WTC11 (cell line): ENCODE measurements around the gene C2CD5. TPM values are rescaled to one million over a fixed set of nuclear protein-coding genes. Genes with fewer than 3 reads are reported as not detected.

ENCODE experiments used
- ATAC-seq: fragments of 200-7000 bp; cut with Tn5 transposase; 2 replicates; pipeline ENCODE4 v1.10.0; 2021; ENCODE audit warnings: mild to moderate bottlenecking, moderate library complexity
- CTCF ChIA-PET: fragments of 300-600 bp; sonication (Branson Sonifier 250); formaldehyde crosslinking; loops from one replicate; lab custom pipeline; 2021; ENCODE audit warnings: antibody characterized with exemption; lab: Charles Lee
- POLR2A ChIA-PET: fragments of 350-600 bp; sonication (Branson Sonifier 250); formaldehyde crosslinking; loops from one replicate; lab custom pipeline; 2021; ENCODE audit warnings: antibody characterized with exemption; lab: Charles Lee
- DNase-seq: peaks from one replicate; pipeline ENCODE4 v3.0.0; 2021; ENCODE audit warnings: low spot score
- H3K27ac Mint-ChIP-seq: 2 replicates; pipeline ENCODE4 v1.8.0; 2021; ENCODE audit warnings: mixed read lengths
- H3K27me3 Mint-ChIP-seq: 2 replicates; pipeline ENCODE4 v1.8.0; 2021; ENCODE audit warnings: low read depth, mild to moderate bottlenecking, moderate library complexity, mixed read lengths
- H3K36me3 Mint-ChIP-seq: 2 replicates; pipeline ENCODE4 v1.8.0; 2021; ENCODE audit warnings: mixed read lengths
- H3K4me1 Mint-ChIP-seq: 2 replicates; pipeline ENCODE4 v1.8.0; 2022; ENCODE audit warnings: mixed read lengths
- H3K4me3 Mint-ChIP-seq: 2 replicates; pipeline ENCODE4 v1.8.0; 2021; ENCODE audit warnings: mild to moderate bottlenecking, moderate library complexity, mixed read lengths
- H3K9me3 Mint-ChIP-seq: 2 replicates; pipeline ENCODE4 v1.8.0; 2021; ENCODE audit warnings: mixed read lengths
- AR ChIP-seq: fragments of 250-450 bp; sonication (Bioruptor Pico); IDR thresholded peaks from 2 replicates; pipeline ENCODE4 v1.9.0; 2021; ENCODE audit warnings: mild to moderate bottlenecking
- CREB1 ChIP-seq: sonication (generic); formaldehyde crosslinking; IDR thresholded peaks from 2 replicates; pipeline ENCODE4 v1.8.0; 2023; ENCODE audit warnings: mild to moderate bottlenecking, missing genetic modification reagents
- CREM ChIP-seq: sonication (generic); formaldehyde crosslinking; IDR thresholded peaks from 2 replicates; pipeline ENCODE4 v1.8.1; 2022; ENCODE audit warnings: mild to moderate bottlenecking, missing genetic modification reagents, moderate library complexity
- E2F4 ChIP-seq: sonication (generic); formaldehyde crosslinking; IDR thresholded peaks from 2 replicates; pipeline ENCODE4 v1.8.1; 2022; ENCODE audit warnings: low read depth, mild to moderate bottlenecking, moderate library complexity, missing genetic modification reagents, borderline replicate concordance
- ESRRA ChIP-seq: sonication (generic); formaldehyde crosslinking; IDR thresholded peaks from 2 replicates; pipeline ENCODE4 v1.8.1; 2022; ENCODE audit warnings: mild to moderate bottlenecking, missing genetic modification reagents, borderline replicate concordance
- FOXK1 ChIP-seq: sonication (generic); formaldehyde crosslinking; IDR thresholded peaks from 2 replicates; pipeline ENCODE4 v1.8.0; 2022; ENCODE audit warnings: mild to moderate bottlenecking, moderate library complexity, missing genetic modification reagents
- GABPB1 ChIP-seq: sonication (generic); formaldehyde crosslinking; IDR thresholded peaks from 2 replicates; pipeline ENCODE4 v1.8.1; 2023; ENCODE audit warnings: mild to moderate bottlenecking, missing genetic modification reagents
- HMGA2 ChIP-seq: fragments of 250-450 bp; sonication (Bioruptor Pico); IDR thresholded peaks from 2 replicates; pipeline ENCODE4 v1.4.0; 2021; ENCODE audit warnings: mild to moderate bottlenecking, moderate library complexity
- IRF1 ChIP-seq: sonication (generic); formaldehyde crosslinking; IDR thresholded peaks from 2 replicates; pipeline ENCODE4 v1.8.0; 2023; ENCODE audit warnings: missing genetic modification reagents
- IRF2 ChIP-seq: sonication (generic); formaldehyde crosslinking; IDR thresholded peaks from 2 replicates; pipeline ENCODE4 v1.8.0; 2022; ENCODE audit warnings: low read depth, missing genetic modification reagents, borderline replicate concordance
- JAZF1 ChIP-seq: fragments of 250-450 bp; sonication (Bioruptor Pico); IDR thresholded peaks from 2 replicates; pipeline ENCODE4 v1.9.0; 2021; ENCODE audit warnings: moderate library complexity, mild to moderate bottlenecking, inconsistent platforms
- NFATC4 ChIP-seq: fragments of 250-450 bp; sonication (Bioruptor Pico); IDR thresholded peaks from 2 replicates; pipeline ENCODE4 v1.9.0; 2021; ENCODE audit warnings: mild to moderate bottlenecking
- NFE2L1 ChIP-seq: sonication (generic); formaldehyde crosslinking; IDR thresholded peaks from 2 replicates; pipeline ENCODE4 v1.8.1; 2023; ENCODE audit warnings: missing genetic modification reagents
- RELA ChIP-seq: sonication (generic); formaldehyde crosslinking; IDR thresholded peaks from 2 replicates; pipeline ENCODE4 v1.8.1; 2022; ENCODE audit warnings: missing genetic modification reagents, mild to moderate bottlenecking, borderline replicate concordance
- SMAD4 ChIP-seq: sonication (generic); formaldehyde crosslinking; IDR thresholded peaks from 2 replicates; pipeline ENCODE4 v1.8.0; 2022; ENCODE audit warnings: mild to moderate bottlenecking, missing genetic modification reagents
- SP1 ChIP-seq: sonication (generic); formaldehyde crosslinking; conservative IDR thresholded peaks from 2 replicates; pipeline ENCODE4 v1.8.1; 2022; ENCODE audit warnings: missing genetic modification reagents
- ZBTB43 ChIP-seq: sonication (generic); formaldehyde crosslinking; IDR thresholded peaks from 2 replicates; pipeline ENCODE4 v1.8.1; 2023; ENCODE audit warnings: mild to moderate bottlenecking, missing genetic modification reagents
- ZNF121 ChIP-seq: sonication (generic); formaldehyde crosslinking; IDR thresholded peaks from 2 replicates; pipeline ENCODE4 v1.8.0; 2023; ENCODE audit warnings: missing genetic modification reagents
- ZNF138 ChIP-seq: sonication (generic); formaldehyde crosslinking; conservative IDR thresholded peaks from 2 replicates; pipeline ENCODE4 v1.8.1; 2022; ENCODE audit warnings: mild to moderate bottlenecking, moderate library complexity, missing genetic modification reagents
- ZNF425 ChIP-seq: fragments of 250-450 bp; sonication (Bioruptor Pico); conservative IDR thresholded peaks from 2 replicates; pipeline ENCODE4 v1.9.0; 2021; ENCODE audit warnings: mild to moderate bottlenecking
- total RNA-seq: library from RNA; stranded (reverse); gene quantifications from 3 replicates; pipeline ENCODE4 v1.2.3, GENCODE V29; 2021

Gene C2CD5
- total RNA-seq, 1 experiment from 2014 or later: 48.1 TPM

GRCh38 chr12:22458298-22458937 is 85.9 kb downstream of the C2CD5 start:
- Mint-ChIP-seq H3K27ac (no peak overlapping the region), H3K9me3 (no peaks in the 10 kb centered on the region), H3K4me3 (no peak overlapping the region), H3K4me1 (0 out of 2 replicates have a peak, but pooled peaks cover 3% of the 10 kb centered on the region), H3K36me3 (peaks cover 2% of the 10 kb centered on the region; the same call in 1 of the 2 replicates), H3K27me3 (no peaks in the 10 kb centered on the region)
- ChIA-PET CTCF (interaction anchor here (0.6 to 1.5 kb wide), 2 partner anchors 21 to 71 kb away, joined by 4 read pairs; no protein-coding TSS in a partner anchor), POLR2A (no interaction called here)
- TF ChIP-seq AR: no peak
- TF ChIP-seq HMGA2 (CRISPR knock-in tag): no peak
- TF ChIP-seq ZNF425: no peak
- no peak for TF ChIP-seq JAZF1 (CRISPR knock-in tag)
- no peak for TF ChIP-seq CREB1 (CRISPR knock-in tag)
- TF ChIP-seq FOXK1 (CRISPR knock-in tag): no peak
- TF ChIP-seq E2F4: no peak
- no peak for TF ChIP-seq SMAD4 (CRISPR knock-in tag)
- TF ChIP-seq CREM (CRISPR knock-in tag): no peak
- TF ChIP-seq IRF2 (CRISPR knock-in tag): no peak
- no peak for TF ChIP-seq NFE2L1 (CRISPR knock-in tag)
- no peak for TF ChIP-seq ZNF138 (CRISPR knock-in tag)
- no peak for TF ChIP-seq ZBTB43 (CRISPR knock-in tag)
- no peak for TF ChIP-seq NFATC4
- no peak for TF ChIP-seq ZNF121 (CRISPR knock-in tag)
- no peak for TF ChIP-seq GABPB1 (CRISPR knock-in tag)
- TF ChIP-seq ESRRA (CRISPR knock-in tag): no peak
- no peak for TF ChIP-seq IRF1 (CRISPR knock-in tag)
- no peak for TF ChIP-seq SP1
- TF ChIP-seq RELA: no peak
- DNase-seq (no peak), ATAC-seq (no peak)
